Ecto neural progenitor cell (in vitro differentiated cells): ENCODE measurements around the gene THSD4.
"Not testable (repeated sequence)": the region's sequence is repeated elsewhere in the genome, so short reads cannot be mapped to it uniquely, and the experiment has no call there.

Experiments used
- DNase-seq: peaks from one replicate; pipeline ENCODE4 v3.0.0-alpha.2; 2018; ENCODE audit warnings: low spot score

Gene THSD4

GRCh38 chr15:71658827-71659729, 543.8 kb downstream of the THSD4 start:
- DNase-seq, result no peak

- DNase-seq, result no peak
Observed at GRCh38 chr15:71659730-71660067, 544.4 kb downstream of the THSD4 start.

GRCh38 chr15:71660501-71660900, 545.2 kb downstream of the THSD4 start:
- DNase-seq, result no peak

GRCh38 chr15:71662306-71662705, 547.0 kb downstream of the THSD4 start:
- DNase-seq, result no peak

- no peak for DNase-seq
Observed at GRCh38 chr15:71664622-71665021, 549.4 kb downstream of the THSD4 start.

GRCh38 chr15:71666763-71667620, 551.7 kb downstream of the THSD4 start:
- DNase-seq, result no peak

GRCh38 chr15:71669688-71670087, 554.4 kb downstream of the THSD4 start:
- no peak for DNase-seq

GRCh38 chr15:71670222-71670621, 555.0 kb downstream of the THSD4 start:
- DNase-seq, result not testable (repeated sequence)

- no peak for DNase-seq
Observed at GRCh38 chr15:71674354-71674753, 559.1 kb downstream of the THSD4 start.

GRCh38 chr15:71677352-71677751, 562.1 kb downstream of the THSD4 start:
- DNase-seq, result no peak

- no peak for DNase-seq
Observed at GRCh38 chr15:71677766-71678165, 562.5 kb downstream of the THSD4 start.

GRCh38 chr15:71678191-71678590, 562.9 kb downstream of the THSD4 start:
- DNase-seq, result no peak

- DNase-seq, result no peak
Observed at GRCh38 chr15:71678605-71679004, 563.3 kb downstream of the THSD4 start.

GRCh38 chr15:71679223-71679792, 564.0 kb downstream of the THSD4 start:
- DNase-seq, result no peak

- DNase-seq, result no peak
Observed at GRCh38 chr15:71679793-71680353, 564.6 kb downstream of the THSD4 start.

- DNase-seq, result no peak
Observed at GRCh38 chr15:71682001-71682400, 566.7 kb downstream of the THSD4 start.

- DNase-seq, result no peak
Observed at GRCh38 chr15:71683411-71684274, 568.4 kb downstream of the THSD4 start.

- DNase-seq, result no peak
Observed at GRCh38 chr15:71685420-71685993, 570.2 kb downstream of the THSD4 start.

GRCh38 chr15:71686221-71687050, 571.2 kb downstream of the THSD4 start:
- no peak for DNase-seq

- DNase-seq, result no peak
Observed at GRCh38 chr15:71687902-71688508, 572.7 kb downstream of the THSD4 start.
